ENCODE results near the gene KRTAP10-7.
"Not testable (repeated sequence)": the region's sequence is repeated elsewhere in the genome, so short reads cannot be mapped to it uniquely, and the experiment has no call there.

Gene KRTAP10-7

GRCh38 chr21:44636209-44637017 lies 36.0 kb downstream of the KRTAP10-7 start:
- DNase-seq (ENCODE audit: low read depth), result no peak

GRCh38 chr21:44637018-44637850 lies 36.8 kb downstream of the KRTAP10-7 start, which contains the start of gene KRTAP10-10:
TSS of gene KRTAP10-10 (plus strand) at chr21:44637356. CDS start at chr21:44637418, 62 bp downstream.
- DNase-seq (ENCODE audit: low read depth), result no peak

GRCh38 chr21:44637851-44638348 lies 37.5 kb downstream of the KRTAP10-7 start:
- not testable (repeated sequence) for DNase-seq (ENCODE audit: low read depth)

GRCh38 chr21:44638506-44639330 lies 38.3 kb downstream of the KRTAP10-7 start:
- DNase-seq (ENCODE audit: low read depth), result not testable (repeated sequence)

- no peak for DNase-seq (ENCODE audit: low read depth)
Measured at GRCh38 chr21:44639331-44639655, 38.9 kb downstream of the KRTAP10-7 start.

- DNase-seq (ENCODE audit: low read depth), result no peak
Measured at GRCh38 chr21:44640761-44641160, 40.4 kb downstream of the KRTAP10-7 start.

- no peak for DNase-seq (ENCODE audit: low read depth)
Measured at GRCh38 chr21:44643741-44644310, 43.4 kb downstream of the KRTAP10-7 start.

- DNase-seq (ENCODE audit: low read depth), result no peak
Measured at GRCh38 chr21:44644878-44645277, 44.5 kb downstream of the KRTAP10-7 start.

- not testable (repeated sequence) for DNase-seq (ENCODE audit: low read depth)
Measured at GRCh38 chr21:44646366-44647221, 46.2 kb downstream of the KRTAP10-7 start, which contains the start of gene KRTAP10-11. TSS of gene KRTAP10-11 (plus strand) at chr21:44646414. CDS start at chr21:44646459, 45 bp downstream.

GRCh38 chr21:44647222-44647552 lies 46.8 kb downstream of the KRTAP10-7 start:
- no peak for DNase-seq (ENCODE audit: low read depth)

GRCh38 chr21:44648557-44649311 lies 48.3 kb downstream of the KRTAP10-7 start:
- no peak for DNase-seq (ENCODE audit: low read depth)

- DNase-seq (ENCODE audit: low read depth), result no peak
Measured at GRCh38 chr21:44649521-44650100, 49.2 kb downstream of the KRTAP10-7 start.

GRCh38 chr21:44650265-44650972 lies 50.0 kb downstream of the KRTAP10-7 start:
- DNase-seq (ENCODE audit: low read depth), result no peak

GRCh38 chr21:44650973-44651675 lies 50.7 kb downstream of the KRTAP10-7 start:
- DNase-seq (ENCODE audit: low read depth), result no peak
